Urothelium cell line (cell line): Measurements from ENCODE around the gene SNRPA.
A peak's percentile ranks its signal among the peaks of the same experiment; 100 is the strongest.
"Not testable (repeated sequence)": the region's sequence is repeated elsewhere in the genome, so short reads cannot be mapped to it uniquely, and the experiment has no call there.

Experiments used
- DNase-seq: peaks from one replicate; pipeline ENCODE4 v3.0.0; 2011; ENCODE audit warnings: low spot score, mixed read lengths
- FAIRE-seq: peaks from 2 replicates; lab custom pipeline; 2011; peaks lifted over from hg19 to GRCh38; lab: Jason Lieb, UNC

SNRPA gene

GRCh38 chr19:40743926-40744325, 7.1 kb upstream of the SNRPA start:
- FAIRE-seq, result no peak
- DNase-seq, result no peak

DNA sequence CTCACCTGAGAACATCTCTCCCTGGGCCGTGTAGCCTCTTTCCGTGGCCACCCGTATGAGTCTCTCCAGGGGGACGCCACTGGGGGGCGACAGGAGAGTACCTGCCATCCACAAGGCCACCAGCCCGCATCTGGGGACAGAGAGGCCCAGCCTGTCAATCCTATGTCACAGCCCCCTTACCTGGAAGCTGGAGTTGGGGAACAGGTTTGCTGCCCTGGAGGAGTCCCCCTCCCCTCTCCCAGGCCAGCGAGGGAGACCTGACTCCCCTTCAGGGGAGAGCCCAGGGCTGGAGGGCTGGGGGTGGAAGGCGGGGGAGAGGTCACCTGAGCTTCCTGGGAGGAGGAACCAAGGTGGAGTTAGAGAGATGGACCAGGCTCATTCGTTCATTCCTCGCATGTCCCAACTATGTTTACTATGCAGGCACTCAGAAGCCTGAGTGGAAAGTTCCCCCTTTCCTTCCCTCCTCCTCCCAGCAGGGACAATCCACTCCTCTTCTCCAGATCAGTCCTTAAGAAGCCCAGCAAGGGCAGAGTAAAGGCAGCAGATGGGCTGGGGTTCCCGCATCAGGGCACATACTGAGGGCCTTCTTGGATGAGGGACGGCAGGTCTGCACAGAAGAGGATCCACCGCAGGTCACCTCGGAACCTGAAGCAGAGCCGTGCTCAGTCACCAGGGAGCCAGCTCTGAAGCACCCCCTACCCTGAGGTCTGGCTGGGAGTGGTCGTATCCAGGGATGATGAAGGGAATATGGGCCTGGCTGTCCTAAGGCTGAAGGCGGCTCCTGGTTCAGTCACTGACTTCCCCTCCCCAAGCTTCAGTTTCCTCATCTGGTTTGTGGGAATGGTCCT, 6.2 kb upstream of the SNRPA start:
- FAIRE-seq, result no peak
- no peak for DNase-seq

GRCh38 chr19:40745402-40745780, 5.6 kb upstream of the SNRPA start:
- FAIRE-seq (no peak), DNase-seq (no peak)

GRCh38 chr19:40747536-40747935, 3.5 kb upstream of the SNRPA start:
- FAIRE-seq (no peak), DNase-seq (no peak)

DNA sequence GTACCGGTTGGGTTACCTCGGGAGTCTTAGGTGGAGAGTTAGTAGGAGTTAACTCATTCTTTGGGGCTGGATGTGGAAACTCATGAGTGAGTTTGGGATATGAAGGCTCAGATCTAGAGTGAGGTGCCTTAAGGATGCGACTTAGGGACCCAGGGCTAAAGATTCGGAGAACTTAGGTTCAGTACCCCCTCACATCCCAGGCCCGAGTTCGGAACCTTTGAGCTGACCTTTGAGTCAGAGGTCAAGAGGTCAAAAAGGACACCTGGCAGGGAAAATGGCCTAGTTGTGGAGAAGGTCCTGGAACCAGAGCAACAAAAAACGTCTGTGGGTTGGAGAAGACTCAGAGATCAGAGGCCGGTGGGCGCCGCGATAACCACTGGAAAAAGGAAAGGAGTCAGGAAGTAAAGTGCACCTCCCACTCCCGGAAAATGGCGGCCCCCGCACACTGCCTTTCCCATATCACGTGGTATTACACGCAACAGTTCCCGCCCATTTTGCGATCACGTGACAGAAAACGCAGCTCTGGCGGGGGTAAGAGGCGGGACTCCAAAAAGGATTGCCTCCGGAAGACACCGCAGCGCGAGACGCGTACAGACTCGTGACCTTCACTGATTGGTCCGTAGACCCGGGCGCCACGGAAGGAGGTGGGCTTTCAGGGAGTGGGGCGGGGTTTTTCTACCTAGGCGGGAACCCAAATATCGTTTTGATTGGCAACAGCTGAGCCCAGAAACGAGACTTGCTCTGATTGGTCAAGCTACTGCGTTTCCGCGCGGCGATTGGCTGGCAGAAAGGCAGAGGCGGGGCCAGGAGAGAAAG, 737 bp upstream of the SNRPA start, which contains the start of gene ACTMAP:
Gene ACTMAP (minus strand): TSS at position 420 of the 816 bp plus-strand sequence. CDS start 674 bp downstream, outside the sequence.
- FAIRE-seq (no peak), DNase-seq (peak; percentile 99)

DNA sequence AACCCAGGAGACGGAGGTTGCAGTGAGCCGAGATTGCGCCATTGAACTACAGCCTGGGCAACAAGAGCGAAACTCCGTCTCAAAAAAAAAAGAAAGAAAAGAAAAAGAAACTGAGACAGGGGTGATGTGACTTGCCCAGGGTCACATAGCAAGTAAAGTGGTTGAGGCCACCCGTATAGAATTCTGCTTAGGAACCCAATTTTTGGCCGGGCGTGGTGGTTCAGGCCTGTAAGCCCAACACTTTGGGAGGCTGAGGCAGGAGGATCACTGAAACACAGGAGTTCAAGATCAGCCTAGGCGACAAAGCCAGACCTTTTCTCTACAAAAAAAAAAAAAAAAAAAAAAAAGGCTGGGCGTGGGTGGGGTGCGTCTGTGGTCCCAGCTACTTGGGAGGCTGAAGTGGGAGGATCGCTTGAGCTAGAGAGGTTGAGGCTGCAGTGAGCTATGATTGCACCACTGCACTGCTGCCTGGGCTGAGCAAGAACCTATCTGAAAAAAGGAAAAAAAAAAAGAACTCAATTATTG, 1.3 kb downstream of the SNRPA start:
- FAIRE-seq (no peak), DNase-seq (no peak)

- DNase-seq (no peak), FAIRE-seq (no peak)
Observed at GRCh38 chr19:40754611-40755247, 3.7 kb downstream of the SNRPA start.

- FAIRE-seq (no peak), DNase-seq (no peak)
Observed at GRCh38 chr19:40755248-40755624, 4.2 kb downstream of the SNRPA start.

- DNase-seq (no peak), FAIRE-seq (no peak)
Observed at GRCh38 chr19:40755791-40756190, 4.8 kb downstream of the SNRPA start.

- no peak for FAIRE-seq
Observed at GRCh38 chr19:40756502-40757110, 5.6 kb downstream of the SNRPA start.

DNA sequence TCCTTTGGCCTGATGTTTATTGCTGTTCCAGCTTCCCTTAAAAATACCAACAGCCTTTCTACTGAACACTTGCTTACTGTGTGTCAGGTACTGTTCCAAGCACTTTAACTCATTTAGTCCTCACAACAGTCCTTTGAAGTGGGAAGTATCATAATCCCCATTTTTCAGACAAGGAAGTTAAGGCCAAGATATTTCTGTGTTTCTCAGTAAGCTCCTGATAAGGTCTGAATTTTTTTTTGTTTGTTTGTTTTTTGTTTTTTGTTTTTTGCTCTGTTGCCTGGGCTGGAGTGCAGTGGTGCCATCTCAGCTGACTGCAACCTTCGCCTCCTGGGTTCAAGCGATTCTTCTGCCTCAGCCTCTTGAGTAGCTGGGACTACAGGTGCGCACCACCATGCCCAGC, 7.5 kb downstream of the SNRPA start:
- DNase-seq, result no peak
- no peak for FAIRE-seq

More at GRCh38 chr19:40756502-40757110, 5.6 kb downstream of the SNRPA start:
- no peak for DNase-seq

DNA sequence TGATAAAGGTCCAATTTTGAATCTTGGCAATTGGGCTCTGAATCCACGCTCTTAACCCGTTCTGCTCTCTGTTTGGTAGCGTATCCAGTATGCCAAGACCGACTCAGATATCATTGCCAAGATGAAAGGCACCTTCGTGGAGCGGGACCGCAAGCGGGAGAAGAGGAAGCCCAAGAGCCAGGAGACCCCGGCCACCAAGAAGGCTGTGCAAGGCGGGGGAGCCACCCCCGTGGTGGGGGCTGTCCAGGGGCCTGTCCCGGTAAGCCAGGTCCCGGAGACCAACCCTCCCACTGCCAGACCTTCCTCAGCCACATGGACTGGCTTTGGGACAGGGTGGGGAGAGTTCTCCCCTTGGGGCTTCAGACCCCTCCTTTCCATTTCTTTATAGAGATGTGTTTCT, 8.3 kb downstream of the SNRPA start:
- no peak for DNase-seq
- FAIRE-seq, result no peak

GRCh38 chr19:40762754-40763470, 11.9 kb downstream of the SNRPA start:
- DNase-seq, result no peak
- FAIRE-seq, result no peak

GRCh38 chr19:40763526-40763925, 12.5 kb downstream of the SNRPA start:
- DNase-seq, result no peak
- FAIRE-seq, result no peak

DNA sequence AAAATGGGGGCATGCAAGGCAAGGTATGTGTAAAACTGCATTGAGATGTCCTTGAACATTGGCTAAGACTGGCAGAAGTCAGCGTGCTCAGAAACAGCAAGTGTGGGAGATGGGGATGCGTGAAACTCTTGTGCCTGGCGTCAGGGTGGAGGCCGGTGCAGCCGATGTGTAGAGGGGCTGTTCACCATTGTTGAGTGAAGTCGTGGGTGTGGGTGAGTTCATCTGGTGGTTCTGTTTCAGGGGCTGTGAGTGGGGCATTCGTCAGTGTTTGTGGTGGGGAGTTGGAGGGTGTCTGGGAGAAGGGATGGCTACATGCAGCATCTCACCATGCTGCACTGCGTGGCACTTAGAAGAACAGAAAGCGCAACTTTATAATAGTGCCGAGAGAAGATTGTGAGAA, 13.0 kb downstream of the SNRPA start:
- DNase-seq, result no peak
- FAIRE-seq, result no peak

- not testable (repeated sequence) for DNase-seq, FAIRE-seq
Observed at GRCh38 chr19:40766385-40766784, 15.4 kb downstream of the SNRPA start.

- no peak for FAIRE-seq
- DNase-seq, result no peak
Observed at GRCh38 chr19:40768869-40769268, 17.9 kb downstream of the SNRPA start.

DNA sequence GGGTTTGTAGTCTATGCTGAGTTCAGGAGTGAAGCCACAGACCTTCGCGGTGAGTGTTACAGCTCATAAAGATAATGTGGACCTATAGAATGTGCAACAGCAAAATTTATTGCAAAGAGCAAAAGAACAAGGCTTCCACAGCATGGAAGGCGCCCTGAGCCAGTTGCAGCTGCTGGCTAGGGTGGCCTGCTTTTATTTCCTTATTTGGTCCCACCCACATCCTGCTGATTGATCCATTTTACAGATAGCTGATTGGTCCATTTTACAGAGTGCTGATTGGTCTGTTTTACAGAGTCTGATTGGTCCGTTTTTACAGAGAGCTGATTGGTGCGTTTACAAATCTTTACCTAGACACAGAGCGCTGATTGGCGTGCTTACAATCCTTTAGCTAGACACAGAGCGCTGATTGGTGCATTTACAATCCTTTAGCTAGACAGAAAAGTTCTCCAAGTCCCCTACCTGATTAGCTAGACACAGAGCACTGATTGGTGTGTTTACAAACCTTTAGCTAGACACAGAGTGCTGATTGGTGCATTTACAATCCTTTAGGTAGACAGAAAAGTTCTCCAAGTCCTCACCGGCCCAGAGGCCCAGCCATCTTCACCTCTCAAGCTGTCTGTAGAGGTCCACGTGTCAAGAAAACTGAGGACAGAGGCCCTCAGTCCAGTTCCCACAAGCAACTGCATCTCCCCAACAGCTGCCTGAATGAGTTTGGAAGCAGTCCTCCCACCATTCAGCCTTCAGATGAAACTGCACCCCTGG, 20.3 kb downstream of the SNRPA start:
- not testable (repeated sequence) for FAIRE-seq, DNase-seq

DNA sequence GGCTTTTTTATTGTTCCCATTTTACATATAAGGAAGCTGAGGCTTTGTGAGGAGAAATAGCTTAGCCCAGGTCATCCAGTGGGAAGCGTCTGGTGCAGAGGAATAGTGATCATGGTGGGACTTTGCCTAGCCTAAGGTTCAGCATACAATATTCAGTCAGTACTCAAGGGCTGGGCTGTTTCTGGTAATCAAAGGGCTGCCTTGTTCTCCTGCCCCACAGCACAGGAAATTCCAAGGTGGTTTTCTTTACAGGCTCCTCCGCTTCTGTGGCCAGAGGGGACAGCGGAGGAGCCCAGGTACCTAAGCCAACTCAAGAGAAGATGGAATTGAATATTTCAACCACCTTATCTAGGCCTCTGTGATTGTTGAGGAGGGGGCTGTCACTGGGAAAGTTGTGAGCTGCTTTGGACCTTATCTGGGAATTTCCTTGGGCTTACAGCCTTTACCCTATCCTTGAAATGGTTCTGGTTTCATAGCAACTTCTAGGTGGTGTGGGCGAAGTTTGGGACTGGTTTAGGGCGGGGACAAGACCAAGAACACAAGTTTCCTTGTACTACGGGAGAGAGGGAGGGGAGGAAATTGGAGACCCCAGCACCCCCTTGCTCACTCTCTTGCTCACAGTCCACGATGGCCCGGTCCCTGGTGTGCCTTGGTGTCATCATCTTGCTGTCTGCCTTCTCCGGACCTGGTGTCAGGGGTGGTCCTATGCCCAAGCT, 24.1 kb downstream of the SNRPA start, which contains the start of gene MIA:
Gene MIA (plus strand): TSS at position 606 of the 716 bp plus-strand sequence. CDS start 22 bp downstream, at position 628.
- FAIRE-seq (no peak), DNase-seq (peak; percentile 21)
